Right lobe of liver (tissue), 4 donors: Measurements from ENCODE around the gene HOXC10.

Experiments
- CTCF ChIP-seq, 4 donors: fragments of 200-600 bp in 3 of 4; fragments of 450-650 bp in 1 of 4; IDR thresholded peaks; one replicate each; pipeline versions ENCODE4 v1.5.1 to v1.8.0; 2016 to 2022; ENCODE audit warnings: antibody characterized with exemption in 4 of 4, mild to moderate bottlenecking in 2 of 4
- POLR2A ChIP-seq: fragments of 450-650 bp; IDR thresholded peaks from one replicate; pipeline ENCODE4 v1.6.1; 2017; ENCODE audit warnings: antibody characterized with exemption, mild to moderate bottlenecking
- donor health status: DM: no; HTN: no; CAD: no.
- donor health status: DM: no; HTN: no; CAD: no.
- donor health status: DM: no; HTN: yes; CAD: no.

GRCh38 chr12:53966085-53966384, 18.9 kb upstream of the HOXC10 start:
- TF ChIP-seq CTCF (IDR thresholded peaks at IDR 0.05) (no peak), POLR2A (no peak)
